Testis (tissue), 2 donors: ENCODE results near the gene ASCC2.

Source experiments
- POLR2A ChIP-seq: fragments of 450-650 bp; IDR thresholded peaks from one replicate; pipeline ENCODE4 v1.6.1; 2017; ENCODE audit warnings: antibody characterized with exemption, mild to moderate bottlenecking, moderate library complexity
- TF ChIP-seq, protein P1 (sequence below), 3 experiments: fragments of 450-650 bp in 2 of 3; fragments of 200-600 bp in 1 of 3; sonication (generic) in 1 of 3; IDR thresholded peaks; one replicate each; pipeline ENCODE4 v1.5.1; 2016 to 2019; ENCODE audit warnings: antibody characterized with exemption in 3 of 3, mild to moderate bottlenecking in 2 of 3, moderate library complexity in 1 of 3

DNA sequence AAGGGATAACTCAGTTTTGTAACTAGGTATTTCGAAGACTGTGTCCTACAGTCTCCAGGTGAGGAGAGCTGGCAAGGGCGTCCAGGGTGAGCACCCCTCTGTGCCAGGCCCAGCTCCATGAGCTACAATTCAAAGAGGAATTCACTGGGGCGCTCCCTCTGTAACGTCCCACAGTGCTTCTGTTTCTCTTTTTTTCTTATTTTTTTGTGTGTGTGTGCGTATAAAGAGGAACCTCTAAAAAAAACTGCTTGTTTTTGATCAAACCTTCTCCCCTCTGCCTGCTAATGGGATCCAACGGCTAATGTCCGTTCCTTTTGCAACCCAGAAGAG lies 17.1 kb downstream of the ASCC2 start:
- TF ChIP-seq, protein P1, sequence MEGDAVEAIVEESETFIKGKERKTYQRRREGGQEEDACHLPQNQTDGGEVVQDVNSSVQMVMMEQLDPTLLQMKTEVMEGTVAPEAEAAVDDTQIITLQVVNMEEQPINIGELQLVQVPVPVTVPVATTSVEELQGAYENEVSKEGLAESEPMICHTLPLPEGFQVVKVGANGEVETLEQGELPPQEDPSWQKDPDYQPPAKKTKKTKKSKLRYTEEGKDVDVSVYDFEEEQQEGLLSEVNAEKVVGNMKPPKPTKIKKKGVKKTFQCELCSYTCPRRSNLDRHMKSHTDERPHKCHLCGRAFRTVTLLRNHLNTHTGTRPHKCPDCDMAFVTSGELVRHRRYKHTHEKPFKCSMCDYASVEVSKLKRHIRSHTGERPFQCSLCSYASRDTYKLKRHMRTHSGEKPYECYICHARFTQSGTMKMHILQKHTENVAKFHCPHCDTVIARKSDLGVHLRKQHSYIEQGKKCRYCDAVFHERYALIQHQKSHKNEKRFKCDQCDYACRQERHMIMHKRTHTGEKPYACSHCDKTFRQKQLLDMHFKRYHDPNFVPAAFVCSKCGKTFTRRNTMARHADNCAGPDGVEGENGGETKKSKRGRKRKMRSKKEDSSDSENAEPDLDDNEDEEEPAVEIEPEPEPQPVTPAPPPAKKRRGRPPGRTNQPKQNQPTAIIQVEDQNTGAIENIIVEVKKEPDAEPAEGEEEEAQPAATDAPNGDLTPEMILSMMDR (IDR thresholded peaks at IDR 0.05): no peak
- TF ChIP-seq POLR2A: no peak
